H9 (cell line): ENCODE measurements around the gene OR1K1. TPM values are rescaled to one million over a fixed set of nuclear protein-coding genes. Genes with fewer than 3 reads are reported as not detected.

Experiments
- DNase-seq: peaks from one replicate; pipeline ENCODE4 v3.0.0-alpha.2; 2017
- H2AFZ ChIP-seq: one replicate; pipeline ENCODE4 v1.6.1; 2013; ENCODE audit warnings: mild to moderate bottlenecking, low read length, control low read depth, moderate library complexity
- H2AK5ac ChIP-seq: 2 replicates; pipeline ENCODE4 v1.6.1; 2013; ENCODE audit warnings: low read length, control low read depth, mixed read lengths; ENCODE audit not compliant: insufficient read length
- H2BK120ac ChIP-seq: one replicate; pipeline ENCODE4 v1.6.1; 2013; ENCODE audit warnings: low read depth, mild to moderate bottlenecking, low read length, control low read depth, inconsistent platforms; ENCODE audit not compliant: poor library complexity, severe bottlenecking
- H2BK12ac ChIP-seq: 2 replicates; pipeline ENCODE4 v1.6.1; 2013; ENCODE audit warnings: low read length, control low read depth, mixed read lengths, low read depth; ENCODE audit not compliant: insufficient read length
- H2BK15ac ChIP-seq: 2 replicates; pipeline ENCODE4 v1.6.1; 2013; ENCODE audit warnings: low read depth, low read length, control low read depth
- H2BK20ac ChIP-seq: one replicate; pipeline ENCODE4 v1.6.1; 2013; ENCODE audit warnings: low read depth, mild to moderate bottlenecking, low read length, control low read depth, inconsistent platforms; ENCODE audit not compliant: poor library complexity, severe bottlenecking
- H2BK5ac ChIP-seq: 2 replicates; pipeline ENCODE4 v1.6.1; 2013; ENCODE audit warnings: low read length, control low read depth, mixed read lengths; ENCODE audit not compliant: insufficient read length
- H3K14ac ChIP-seq: 2 replicates; pipeline ENCODE4 v1.6.1; 2013; ENCODE audit warnings: low read length, control low read depth; ENCODE audit not compliant: insufficient read depth
- H3K18ac ChIP-seq: 2 replicates; pipeline ENCODE4 v1.6.1; 2013; ENCODE audit warnings: low read depth, mild to moderate bottlenecking, mixed read lengths, low read length, control low read depth; ENCODE audit not compliant: insufficient read length
- H3K23ac ChIP-seq: 2 replicates; pipeline ENCODE4 v1.6.1; 2013; ENCODE audit warnings: low read length, control low read depth, mixed read lengths, low read depth; ENCODE audit not compliant: insufficient read length
- H3K23me2 ChIP-seq: 2 replicates; pipeline ENCODE4 v1.6.1; 2013; ENCODE audit warnings: low read depth, mild to moderate bottlenecking, mixed read lengths, low read length, control low read depth; ENCODE audit not compliant: insufficient read length, poor library complexity, severe bottlenecking
- H3K27ac ChIP-seq: 2 replicates; pipeline ENCODE4 v1.5.1; 2013; ENCODE audit warnings: low read length, control low read depth, mixed read lengths, low read depth; ENCODE audit not compliant: insufficient read length
- H3K27me3 ChIP-seq: 2 replicates; pipeline ENCODE4 v1.6.1; 2013; ENCODE audit warnings: low read length, control low read depth, inconsistent platforms; ENCODE audit not compliant: insufficient read depth
- H3K4ac ChIP-seq: 2 replicates; pipeline ENCODE4 v1.6.1; 2013; ENCODE audit warnings: low read depth, mild to moderate bottlenecking, control low read depth, inconsistent platforms, low read length, moderate library complexity
- H3K4me1 ChIP-seq: 2 replicates; pipeline ENCODE4 v1.6.1; 2013; ENCODE audit warnings: low read length, control low read depth, inconsistent platforms; ENCODE audit not compliant: insufficient read depth
- H3K4me2 ChIP-seq: 2 replicates; pipeline ENCODE4 v1.6.1; 2013; ENCODE audit warnings: low read length, control low read depth, mixed read lengths; ENCODE audit not compliant: insufficient read length, insufficient read depth
- H3K56ac ChIP-seq: 2 replicates; pipeline ENCODE4 v1.6.1; 2013; ENCODE audit warnings: low read depth, mild to moderate bottlenecking, mixed read lengths, low read length, control low read depth; ENCODE audit not compliant: insufficient read length
- H3K79me1 ChIP-seq: 2 replicates; pipeline ENCODE4 v1.6.1; 2013; ENCODE audit warnings: low read depth, mild to moderate bottlenecking, moderate library complexity, low read length, control low read depth, inconsistent platforms; ENCODE audit not compliant: insufficient read depth, poor library complexity, severe bottlenecking
- H3K79me2 ChIP-seq: 2 replicates; pipeline ENCODE4 v1.6.1; 2013; ENCODE audit warnings: low read length, control low read depth, inconsistent platforms; ENCODE audit not compliant: insufficient read depth
- H3K9ac ChIP-seq: 2 replicates; pipeline ENCODE4 v1.6.1; 2013; ENCODE audit warnings: low read length, control low read depth, mixed read lengths; ENCODE audit not compliant: insufficient read length; ENCODE audit errors: extremely low read depth
- H3K9me3 ChIP-seq: one replicate; pipeline ENCODE4 v1.6.1; 2013; ENCODE audit warnings: low read depth, low read length, inconsistent platforms; ENCODE audit not compliant: control insufficient read depth
- H3T11ph ChIP-seq: one replicate; pipeline ENCODE4 v1.6.1; 2013; ENCODE audit warnings: mild to moderate bottlenecking, low read length, control low read depth, inconsistent platforms
- H4K20me1 ChIP-seq: one replicate; pipeline ENCODE4 v1.6.1; 2013; ENCODE audit not compliant: control insufficient read depth, insufficient read length, insufficient read depth
- H4K5ac ChIP-seq: 2 replicates; pipeline ENCODE4 v1.6.1; 2013; ENCODE audit warnings: low read depth, mild to moderate bottlenecking, mixed read lengths, low read length, control low read depth; ENCODE audit not compliant: insufficient read length
- H4K8ac ChIP-seq: replicated peaks from 2 replicates; pipeline ENCODE4 v1.6.1; 2013; ENCODE audit warnings: low read length, control low read depth, mixed read lengths, low read depth; ENCODE audit not compliant: insufficient read length
- H4K91ac ChIP-seq: 2 replicates; pipeline ENCODE4 v1.6.1; 2013; ENCODE audit warnings: low read depth, mild to moderate bottlenecking, moderate library complexity, mixed read lengths, low read length, control low read depth; ENCODE audit not compliant: insufficient read length
- H3K27ac Mint-ChIP-seq, 3 experiments: 2 replicates in 2 of 3; 3 replicates in 1 of 3; pipeline ENCODE4 v1.8.0; 2020 to 2021; ENCODE audit warnings: mixed read lengths in 3 of 3, mild to moderate bottlenecking in 1 of 3, moderate library complexity in 1 of 3
- H3K27me3 Mint-ChIP-seq: 2 replicates; pipeline ENCODE4 v1.8.0; 2021; ENCODE audit warnings: low read depth, mild to moderate bottlenecking, moderate library complexity, mixed read lengths
- H3K36me3 Mint-ChIP-seq, 3 experiments: 2 replicates in 2 of 3; 3 replicates in 1 of 3; pipeline ENCODE4 v1.8.0; 2020 to 2021; ENCODE audit warnings: low read depth in 3 of 3, mixed read lengths in 3 of 3; ENCODE audit not compliant: insufficient read depth in 1 of 3
- H3K4me1 Mint-ChIP-seq, 2 experiments: 2 replicates each; pipeline ENCODE4 v1.8.0; 2020; ENCODE audit warnings: mixed read lengths in 2 of 2
- H3K4me3 Mint-ChIP-seq, 2 experiments: 2 replicates in 1 of 2; 3 replicates in 1 of 2; pipeline ENCODE4 v1.8.0; 2020 to 2021; ENCODE audit warnings: mild to moderate bottlenecking in 2 of 2, mixed read lengths in 2 of 2, moderate library complexity in 1 of 2
- H3K9me3 Mint-ChIP-seq, 2 experiments: 2 replicates in 1 of 2; 3 replicates in 1 of 2; pipeline ENCODE4 v1.8.0; 2020; ENCODE audit warnings: mild to moderate bottlenecking in 2 of 2, mixed read lengths in 2 of 2, moderate library complexity in 1 of 2
- WGBS: extraction: QIAGEN DNeasy Blood & Tissue Kit; methylation state at CpG from one replicate; pipeline ENCODE4 v1.1.7; 2013; ENCODE audit warnings: missing lambda C conversion rate, low lambda C conversion rate, mixed read lengths; ENCODE audit not compliant: insufficient read length; ENCODE audit errors: extremely low coverage; 5-methylcytosine and 5-hydroxymethylcytosine counted together
- total RNA-seq: library from RNA; stranded (reverse); gene quantifications from 2 replicates; pipeline ENCODE4 v1.2.1, GENCODE V29; 2021
- TF ChIP-seq, protein P1 (sequence below): fragments of 200-600 bp; sonication (generic); conservative IDR thresholded peaks from 3 replicates; pipeline ENCODE4 v1.8.0; 2021; ENCODE audit warnings: antibody characterized with exemption, mild to moderate bottlenecking

Gene OR1K1
- total RNA-seq, 1 experiment from 2014 or later, result not detected

DNA sequence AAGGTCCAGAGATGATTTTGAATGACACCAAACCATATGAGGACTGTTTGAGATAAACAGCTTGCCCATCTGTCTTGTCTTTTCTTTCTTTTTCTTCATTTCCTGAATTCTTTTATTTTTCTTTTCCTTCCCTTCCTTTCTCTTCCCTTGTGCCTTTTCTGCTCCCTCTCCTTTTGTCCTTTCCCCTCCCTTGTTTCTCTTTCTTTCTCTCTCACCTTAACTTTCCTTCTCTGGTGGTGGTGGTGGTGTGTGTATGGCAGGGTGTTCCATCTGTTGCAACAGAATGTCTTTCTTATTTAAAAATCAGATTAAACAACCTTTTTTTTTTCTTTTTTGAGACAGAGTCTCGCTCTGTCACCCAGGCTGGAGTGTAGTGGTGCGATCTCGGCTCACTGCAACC, 32.3 kb downstream of the OR1K1 start:
- TF ChIP-seq, protein P1, sequence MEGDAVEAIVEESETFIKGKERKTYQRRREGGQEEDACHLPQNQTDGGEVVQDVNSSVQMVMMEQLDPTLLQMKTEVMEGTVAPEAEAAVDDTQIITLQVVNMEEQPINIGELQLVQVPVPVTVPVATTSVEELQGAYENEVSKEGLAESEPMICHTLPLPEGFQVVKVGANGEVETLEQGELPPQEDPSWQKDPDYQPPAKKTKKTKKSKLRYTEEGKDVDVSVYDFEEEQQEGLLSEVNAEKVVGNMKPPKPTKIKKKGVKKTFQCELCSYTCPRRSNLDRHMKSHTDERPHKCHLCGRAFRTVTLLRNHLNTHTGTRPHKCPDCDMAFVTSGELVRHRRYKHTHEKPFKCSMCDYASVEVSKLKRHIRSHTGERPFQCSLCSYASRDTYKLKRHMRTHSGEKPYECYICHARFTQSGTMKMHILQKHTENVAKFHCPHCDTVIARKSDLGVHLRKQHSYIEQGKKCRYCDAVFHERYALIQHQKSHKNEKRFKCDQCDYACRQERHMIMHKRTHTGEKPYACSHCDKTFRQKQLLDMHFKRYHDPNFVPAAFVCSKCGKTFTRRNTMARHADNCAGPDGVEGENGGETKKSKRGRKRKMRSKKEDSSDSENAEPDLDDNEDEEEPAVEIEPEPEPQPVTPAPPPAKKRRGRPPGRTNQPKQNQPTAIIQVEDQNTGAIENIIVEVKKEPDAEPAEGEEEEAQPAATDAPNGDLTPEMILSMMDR, result no peak
- Histone ChIP-seq H2BK15ac (no peak overlapping the region), H2AFZ (no peak overlapping the region)

More for the DNA sequence above, 32.3 kb downstream of the OR1K1 start:
- WGBS, result no CpG with 5 or more reads among the region's 3 CpGs
- Histone ChIP-seq H2BK12ac (no peak overlapping the region), H3K4me2 (no peak overlapping the region), H3K56ac (no peak overlapping the region), H3T11ph (no peak overlapping the region), H3K79me1 (peaks cover 2% of the 10 kb centered on the region), H2BK120ac (no peak overlapping the region), H3K4me1 (no peaks in the 10 kb centered on the region), H3K79me2 (peaks cover under 1% of the 10 kb centered on the region; the same call in 1 of the 2 replicates), H4K20me1 (no peaks in the 10 kb centered on the region), H3K18ac (no peak overlapping the region), H3K4ac (no peak overlapping the region), H3K23me2 (peaks cover 6% of the 10 kb centered on the region), H4K91ac (no peak overlapping the region), H3K23ac (no peak overlapping the region), H4K5ac (no peak overlapping the region), H3K27ac (no peak overlapping the region), H4K8ac (no peak overlapping the region), H3K9me3 (no peaks in the 10 kb centered on the region), H3K27me3 (no peaks in the 10 kb centered on the region), H2BK5ac (no peak overlapping the region), H3K14ac (no peak overlapping the region), H2AK5ac (no peak overlapping the region), H2BK20ac (no peak overlapping the region), H3K9ac (no peak overlapping the region)
- DNase-seq, result no peak
- Mint-ChIP-seq H3K27me3 (no peaks in the 10 kb centered on the region), H3K4me3 (no peak overlapping the region; a peak in 1 of 5 replicates), H3K36me3 (no peaks in the 10 kb centered on the region; a peak in 1 of 7 replicates), H3K27ac (peak overlapping the region in 1 of 3 experiments; percentile 27; a peak in 1 of 7 replicates), H3K9me3 (no peaks in the 10 kb centered on the region), H3K4me1 (peaks cover 10 to 15% of the 10 kb centered on the region in 2 experiments)
